NCI-H460 (cell line): ENCODE results near the gene SRSF11. TPM values are rescaled to one million over a fixed set of nuclear protein-coding genes. Genes with fewer than 3 reads are reported as not detected.
"Not testable (repeated sequence)": the region's sequence is repeated elsewhere in the genome, so short reads cannot be mapped to it uniquely, and the experiment has no call there.

Experiments
- DNase-seq: peaks from one replicate; pipeline ENCODE4 v3.0.0-alpha.2; 2016; ENCODE audit warnings: low read depth; ENCODE audit errors: extremely low read depth
- polyA plus RNA-seq: library from polyadenylated mRNA; depleted of rRNA; stranded (reverse); fragments of >200 nt; gene quantifications from 2 replicates; pipeline ENCODE4 v1.2.3, GENCODE V29; 2014; cell fraction: nucleus; rRNA removed
- total RNA-seq: library from RNA; depleted of rRNA; stranded (reverse); fragments of >200 nt; shearing (Covaris generic); gene quantifications from 2 replicates; pipeline ENCODE4 v1.2.3, GENCODE V29; 2014; rRNA removed

Gene SRSF11
- total RNA-seq: 87.9 and 89.2 TPM in 2 replicates
- 193 and 265 TPM in 2 replicates for polyA plus RNA-seq

GRCh38 chr1:70221238-70222121 is at the start of gene SRSF11:
Gene SRSF11, plus strand, starts transcription at chr1:70221380. Its CDS starts 257 bp downstream, at chr1:70221637.
- peak; percentile 86 for DNase-seq

- no peak for DNase-seq
These were observed 49.7 kb upstream of the SRSF11 start for GRCh38 chr1:70171512-70171911.

- DNase-seq: not testable (repeated sequence)
These were observed 36.0 kb upstream of the SRSF11 start for GRCh38 chr1:70185181-70185580.

- no peak for DNase-seq
These were observed 32.7 kb upstream of the SRSF11 start for GRCh38 chr1:70188522-70188921.

GRCh38 chr1:70190180-70190579 is 31.0 kb upstream of the SRSF11 start:
- no peak for DNase-seq

GRCh38 chr1:70192446-70192845 is 28.7 kb upstream of the SRSF11 start:
- not testable (repeated sequence) for DNase-seq

GRCh38 chr1:70194601-70195000 is 26.6 kb upstream of the SRSF11 start:
- no peak for DNase-seq

GRCh38 chr1:70195342-70195741 is 25.8 kb upstream of the SRSF11 start:
- DNase-seq: no peak

GRCh38 chr1:70196333-70196732 is 24.8 kb upstream of the SRSF11 start:
- DNase-seq: no peak

GRCh38 chr1:70200065-70200464 is 21.1 kb upstream of the SRSF11 start:
- no peak for DNase-seq

- DNase-seq: no peak
These were observed 18.9 kb upstream of the SRSF11 start for GRCh38 chr1:70202173-70202758.

GRCh38 chr1:70204139-70204538 is 17.0 kb upstream of the SRSF11 start:
- no peak for DNase-seq

GRCh38 chr1:70204600-70204999 is 16.6 kb upstream of the SRSF11 start:
- no peak for DNase-seq

- no peak for DNase-seq
These were observed 16.1 kb upstream of the SRSF11 start for GRCh38 chr1:70205071-70205433.

GRCh38 chr1:70205434-70206118 is 15.6 kb upstream of the SRSF11 start, which contains the start of gene LRRC40:
Gene LRRC40, minus strand, starts transcription at chr1:70205579. Its CDS starts 39 bp downstream, at chr1:70205540.
- DNase-seq: peak; percentile 90

GRCh38 chr1:70206833-70207232 is 14.3 kb upstream of the SRSF11 start:
- DNase-seq: not testable (repeated sequence)

- no peak for DNase-seq
These were observed 13.7 kb upstream of the SRSF11 start for GRCh38 chr1:70207492-70207891.

- DNase-seq: no peak
These were observed 12.9 kb upstream of the SRSF11 start for GRCh38 chr1:70208292-70208691.

- DNase-seq: no peak
These were observed 10.4 kb upstream of the SRSF11 start for GRCh38 chr1:70210820-70211219.

GRCh38 chr1:70211541-70211940 is 9.6 kb upstream of the SRSF11 start:
- no peak for DNase-seq

GRCh38 chr1:70220015-70220414 is 1.2 kb upstream of the SRSF11 start:
- DNase-seq: no peak
